Breast epithelium (tissue), 4 donors: Measurements from ENCODE around the gene SUCLG2. TPM values are rescaled to one million over a fixed set of nuclear protein-coding genes. Genes with fewer than 3 reads are reported as not detected.

Experiments used
- DNase-seq, 2 donors: peaks; one replicate each; pipeline ENCODE4 v3.0.0-alpha.2; 2019; ENCODE audit warnings: low spot score in 2 of 2
- H3K27ac ChIP-seq, 2 donors: fragments of 200-600 bp; sonication (generic) in 1 of 2; one replicate each; pipeline ENCODE4 v1.5.1; 2016 to 2019; ENCODE audit warnings: mild to moderate bottlenecking in 1 of 2
- H3K27me3 ChIP-seq, 2 donors: fragments of 200-600 bp; sonication (generic) in 1 of 2; one replicate each; pipeline versions ENCODE4 v1.5.1 to v1.6.0; 2017 to 2019; ENCODE audit warnings: control low read depth in 1 of 2, mild to moderate bottlenecking in 1 of 2
- H3K36me3 ChIP-seq: fragments of 200-600 bp; one replicate; pipeline ENCODE4 v1.5.1; 2019
- H3K4me1 ChIP-seq, 2 donors: fragments of 200-600 bp; sonication (generic); one replicate each; pipeline ENCODE4 v1.5.1; 2016 to 2019; ENCODE audit warnings: control low read depth in 1 of 2
- H3K4me3 ChIP-seq, 3 donors: fragments of 200-600 bp; sonication (generic); 1 replicate in 2 of 3; 2 replicates in 1 of 3; pipeline ENCODE4 v1.5.1; 2016 to 2019; ENCODE audit warnings: mild to moderate bottlenecking in 3 of 3, moderate library complexity in 2 of 3
- H3K9me3 ChIP-seq, 2 donors: fragments of 200-600 bp; sonication (generic) in 1 of 2; one replicate each; pipeline ENCODE4 v1.5.1; 2016 to 2019; ENCODE audit warnings: control low read depth in 1 of 2
- POLR2A ChIP-seq: fragments of 450-650 bp; IDR thresholded peaks from one replicate; pipeline ENCODE4 v1.6.1; 2016; ENCODE audit warnings: antibody characterized with exemption, mild to moderate bottlenecking, moderate library complexity
- POLR2AphosphoS5 ChIP-seq, 3 donors: sonication (generic); formaldehyde crosslinking; IDR thresholded peaks; one replicate each; pipeline ENCODE4 v1.6.1; 2017; ENCODE audit warnings: antibody characterized with exemption in 3 of 3
- intact Hi-C: fragments of 100-400 bp; cut with DNase I; formaldehyde crosslinking; loops from one replicate; pipeline ENCODE4 v1.15.1; 2023; ENCODE audit warnings: low total_unique reads
- total RNA-seq, 3 donors: library from RNA; depleted of rRNA; stranded (reverse); fragments of >200 nt; gene quantifications; one replicate each; pipeline ENCODE4 v1.1.0, GENCODE V29; 2016
- TF ChIP-seq, protein P1 (sequence below), 3 donors: fragments of 450-650 bp; IDR thresholded peaks; one replicate each; pipeline ENCODE4 v1.5.1; 2016 to 2017; ENCODE audit warnings: antibody characterized with exemption in 3 of 3, mild to moderate bottlenecking in 3 of 3, moderate library complexity in 3 of 3

SUCLG2 gene
- total RNA-seq, 3 donors from 2014 or later, result 45.9 to 58.1 (median 52.8) TPM

DNA sequence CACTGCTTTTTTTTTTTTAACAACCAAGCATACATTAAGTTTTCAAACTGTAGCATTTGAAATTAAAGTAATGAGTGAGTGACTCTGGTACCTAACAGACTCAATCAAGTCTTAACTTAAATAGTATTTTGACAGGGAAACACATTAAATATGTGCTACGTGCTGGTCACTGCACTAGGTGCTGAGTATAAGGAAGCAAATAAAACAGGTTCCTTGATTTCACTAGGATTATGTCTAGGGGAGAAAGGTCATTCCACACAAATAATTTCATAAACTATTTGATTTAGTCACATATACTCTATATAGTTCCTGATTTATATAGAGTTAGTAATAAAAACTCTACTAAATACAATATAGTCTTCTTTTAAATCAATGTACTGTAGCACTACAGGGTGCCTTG is 89.4 kb downstream of the SUCLG2 start:
- Histone ChIP-seq H3K27me3 (no peaks in the 10 kb centered on the region), H3K27ac (no peak overlapping the region), H3K9me3 (no peaks in the 10 kb centered on the region), H3K4me1 (no peaks in the 10 kb centered on the region), H3K36me3 (no peaks in the 10 kb centered on the region), H3K4me3 (no peak overlapping the region)
- intact Hi-C loops, result no loop called here
- no peak for DNase-seq
- TF ChIP-seq POLR2A (no peak), POLR2AphosphoS5 (IDR thresholded peaks at IDR 0.05) (no peak)
- TF ChIP-seq, protein P1, sequence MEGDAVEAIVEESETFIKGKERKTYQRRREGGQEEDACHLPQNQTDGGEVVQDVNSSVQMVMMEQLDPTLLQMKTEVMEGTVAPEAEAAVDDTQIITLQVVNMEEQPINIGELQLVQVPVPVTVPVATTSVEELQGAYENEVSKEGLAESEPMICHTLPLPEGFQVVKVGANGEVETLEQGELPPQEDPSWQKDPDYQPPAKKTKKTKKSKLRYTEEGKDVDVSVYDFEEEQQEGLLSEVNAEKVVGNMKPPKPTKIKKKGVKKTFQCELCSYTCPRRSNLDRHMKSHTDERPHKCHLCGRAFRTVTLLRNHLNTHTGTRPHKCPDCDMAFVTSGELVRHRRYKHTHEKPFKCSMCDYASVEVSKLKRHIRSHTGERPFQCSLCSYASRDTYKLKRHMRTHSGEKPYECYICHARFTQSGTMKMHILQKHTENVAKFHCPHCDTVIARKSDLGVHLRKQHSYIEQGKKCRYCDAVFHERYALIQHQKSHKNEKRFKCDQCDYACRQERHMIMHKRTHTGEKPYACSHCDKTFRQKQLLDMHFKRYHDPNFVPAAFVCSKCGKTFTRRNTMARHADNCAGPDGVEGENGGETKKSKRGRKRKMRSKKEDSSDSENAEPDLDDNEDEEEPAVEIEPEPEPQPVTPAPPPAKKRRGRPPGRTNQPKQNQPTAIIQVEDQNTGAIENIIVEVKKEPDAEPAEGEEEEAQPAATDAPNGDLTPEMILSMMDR (IDR thresholded peaks at IDR 0.05), result no peak

DNA sequence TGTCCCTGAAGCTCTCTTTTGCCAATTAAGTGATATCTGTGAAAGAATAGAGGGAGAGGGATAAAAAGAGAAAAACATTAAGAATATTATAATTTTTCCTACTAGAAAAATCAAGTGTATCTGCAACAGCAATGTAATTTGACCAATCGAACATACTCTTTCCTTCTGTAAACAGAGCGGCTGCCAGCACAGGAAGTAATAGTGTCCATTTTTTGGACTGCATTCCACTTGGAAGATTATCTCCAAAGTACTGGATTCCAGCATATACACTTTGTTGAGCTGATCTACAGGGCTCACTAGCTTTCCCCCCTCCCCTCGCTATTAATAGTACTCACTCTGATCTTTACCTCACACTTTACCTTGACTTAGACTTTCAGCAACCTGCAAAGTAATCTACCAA is 90.4 kb downstream of the SUCLG2 start:
- Histone ChIP-seq H3K27me3 (no peaks in the 10 kb centered on the region), H3K36me3 (no peaks in the 10 kb centered on the region), H3K4me3 (no peak overlapping the region), H3K4me1 (no peaks in the 10 kb centered on the region), H3K9me3 (no peaks in the 10 kb centered on the region), H3K27ac (no peak overlapping the region)
- intact Hi-C loops, result no loop called here
- TF ChIP-seq POLR2AphosphoS5 (IDR thresholded peaks at IDR 0.05) (no peak), POLR2A (no peak)
- TF ChIP-seq, protein P1 (IDR thresholded peaks at IDR 0.05), result no peak
- DNase-seq, result no peak

DNA sequence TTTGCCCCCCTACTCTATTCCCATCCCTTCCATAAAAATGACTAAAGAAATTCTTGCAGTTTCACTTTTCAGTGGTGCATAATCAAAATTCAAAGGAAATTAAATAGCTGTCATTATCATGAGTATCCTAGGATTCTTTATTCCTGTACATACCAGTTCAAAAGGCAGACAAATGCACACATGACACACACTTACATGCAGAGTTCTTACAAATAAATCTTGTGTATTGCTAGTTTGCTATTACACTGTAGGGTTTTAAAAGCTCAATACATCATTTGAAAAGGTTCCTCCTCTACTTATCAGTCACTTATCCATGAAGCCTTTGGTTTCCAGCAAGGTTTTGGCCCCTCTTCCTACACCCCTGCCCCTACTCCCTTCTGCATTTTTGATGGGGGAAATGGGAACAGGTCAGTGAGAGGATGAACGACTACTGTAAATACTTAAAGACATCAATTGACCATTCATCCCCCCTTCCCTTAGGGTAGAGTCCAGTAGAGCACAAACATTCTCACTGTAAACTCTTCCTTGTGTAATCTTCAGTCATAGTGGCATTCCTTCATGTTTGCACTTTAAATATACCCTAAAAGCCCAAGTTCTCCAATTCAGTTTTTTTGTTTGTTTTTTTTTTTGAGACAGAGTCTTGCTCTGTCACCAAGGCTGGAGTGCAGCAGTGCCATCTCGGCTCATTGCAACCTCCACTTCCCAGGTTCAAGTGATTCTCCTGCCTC is 92.6 kb downstream of the SUCLG2 start:
- Histone ChIP-seq H3K4me3 (no peak overlapping the region), H3K4me1 (no peaks in the 10 kb centered on the region), H3K9me3 (no peaks in the 10 kb centered on the region), H3K27ac (no peak overlapping the region), H3K36me3 (no peaks in the 10 kb centered on the region), H3K27me3 (no peaks in the 10 kb centered on the region)
- intact Hi-C loops, result no loop called here
- DNase-seq, result no peak
- TF ChIP-seq POLR2AphosphoS5 (IDR thresholded peaks at IDR 0.05), result no peak
- TF ChIP-seq, protein P1 (IDR thresholded peaks at IDR 0.05), result no peak
- no peak for TF ChIP-seq POLR2A

DNA sequence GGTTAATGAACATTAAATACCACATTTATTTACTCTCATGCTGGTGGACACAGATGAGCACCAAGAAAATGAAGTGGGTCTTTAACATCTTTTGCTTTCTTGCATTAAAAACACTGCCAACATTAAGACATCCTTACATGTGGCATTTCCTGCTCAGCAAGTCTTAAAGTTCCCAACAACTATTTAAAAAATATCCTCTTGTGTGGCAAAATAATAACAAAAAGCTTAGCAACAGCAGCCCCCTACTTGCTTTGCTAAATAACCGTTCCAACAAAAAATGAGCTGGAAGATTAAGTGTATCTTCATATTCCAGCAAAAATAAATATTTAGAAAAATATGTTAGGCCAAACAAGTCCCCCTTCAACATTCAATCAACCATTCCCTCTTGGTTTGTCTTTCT is 93.1 kb downstream of the SUCLG2 start:
- no peak overlapping the region for H3K4me3 ChIP-seq
- no peaks in the 10 kb centered on the region for H3K27me3 ChIP-seq
- no peaks in the 10 kb centered on the region for H3K9me3 ChIP-seq
- intact Hi-C loops, result no loop called here
- no peak overlapping the region for H3K27ac ChIP-seq
- H3K36me3 ChIP-seq, result no peaks in the 10 kb centered on the region
- TF ChIP-seq POLR2AphosphoS5 (IDR thresholded peaks at IDR 0.05) (no peak), POLR2A (no peak)
- TF ChIP-seq, protein P1 (IDR thresholded peaks at IDR 0.05), result no peak
- DNase-seq, result no peak
- no peaks in the 10 kb centered on the region for H3K4me1 ChIP-seq

DNA sequence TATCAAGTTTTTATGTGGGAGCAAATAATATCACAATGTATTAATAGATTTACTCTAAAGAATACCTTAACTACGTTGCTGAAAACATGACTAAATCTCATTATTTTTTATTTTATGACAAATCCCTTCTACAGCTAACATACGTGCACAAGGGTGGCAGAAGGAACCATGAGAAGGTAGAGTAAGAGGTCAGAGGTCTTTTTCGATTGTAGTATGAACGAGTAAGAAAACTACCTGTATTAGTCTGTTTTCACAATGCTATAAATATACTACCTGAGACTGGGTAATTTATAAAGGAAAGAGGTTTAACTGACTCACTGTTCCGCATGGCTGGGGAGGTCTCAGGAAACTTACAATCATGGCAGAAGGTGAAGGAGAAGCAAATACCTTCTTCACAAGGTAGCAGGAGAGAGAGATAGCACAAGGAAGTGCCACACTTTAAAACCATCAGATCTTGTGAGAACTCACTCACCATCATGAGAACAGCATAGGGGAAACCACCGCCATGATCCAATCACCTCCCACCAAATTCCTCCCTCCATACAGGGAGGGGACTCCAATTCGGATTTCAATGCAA is 95.3 kb downstream of the SUCLG2 start:
- H3K9me3 ChIP-seq, result no peaks in the 10 kb centered on the region
- TF ChIP-seq, protein P1 (IDR thresholded peaks at IDR 0.05), result no peak
- TF ChIP-seq POLR2AphosphoS5 (IDR thresholded peaks at IDR 0.05), result no peak
- TF ChIP-seq POLR2A, result no peak
- no peak overlapping the region for H3K27ac ChIP-seq
- DNase-seq, result no peak
- H3K4me1 ChIP-seq, result no peaks in the 10 kb centered on the region
- H3K27me3 ChIP-seq, result no peaks in the 10 kb centered on the region
- H3K36me3 ChIP-seq, result no peaks in the 10 kb centered on the region
- H3K4me3 ChIP-seq, result no peak overlapping the region
- intact Hi-C loops, result no loop called here
